ENCODE measurements around the gene SMIM5.
A peak's percentile ranks its signal among the peaks of the same experiment; 100 is the strongest.

The SMIM5 gene

GRCh38 chr17:75649687-75650086 lies 16.5 kb downstream of the SMIM5 start:
- no peak overlapping the region for H3K27ac ChIP-seq
- no peak for TF ChIP-seq Cebpa-rat (IDR thresholded peaks at IDR 0.05)
- H3K4me1 ChIP-seq, result peaks cover 20 to 54% (median 41%) of the 10 kb centered on the region in 10 experiments
- H3K4me3 ChIP-seq, result no peak overlapping the region
- no peaks in the 10 kb centered on the region for H3K27me3 ChIP-seq
- no peak overlapping the region for H3K4me2 ChIP-seq
- peak overlapping the region in 1 of 11 experiments; percentile 8; a peak in 2 of 22 replicates for H3K9ac ChIP-seq
- peaks cover 27 to 56% (median 45%) of the 10 kb centered on the region in 11 experiments for H3K36me3 ChIP-seq
- no peaks in the 10 kb centered on the region for H3K9me3 ChIP-seq (replicated peaks in 1 of 11)
- no peaks in the 10 kb centered on the region for H4K20me1 ChIP-seq

GRCh38 chr17:75650874-75651273 lies 17.6 kb downstream of the SMIM5 start:
- TF ChIP-seq Cebpa-rat (IDR thresholded peaks at IDR 0.05), result no peak
- H3K36me3 ChIP-seq, result peaks cover 32 to 65% (median 50%) of the 10 kb centered on the region in 11 experiments
- no peak overlapping the region for H3K4me3 ChIP-seq
- no peaks in the 10 kb centered on the region for H3K9me3 ChIP-seq (replicated peaks in 1 of 11)
- no peak overlapping the region for H3K4me2 ChIP-seq
- no peaks in the 10 kb centered on the region for H3K27me3 ChIP-seq
- H3K4me1 ChIP-seq, result peaks cover 12 to 46% (median 33%) of the 10 kb centered on the region in 10 experiments
- H3K9ac ChIP-seq, result no peak overlapping the region
- no peak overlapping the region for H3K27ac ChIP-seq
- H4K20me1 ChIP-seq, result no peaks in the 10 kb centered on the region

GRCh38 chr17:75652341-75652740 lies 19.1 kb downstream of the SMIM5 start:
- Histone ChIP-seq H3K27ac (peak overlapping the region in 8 of 11 experiments; percentile 1 to 70 (median 41); a peak in 11 of 22 replicates), H3K4me3 (no peak overlapping the region), H3K4me1 (peaks cover 4 to 31% (median 23%) of the 10 kb centered on the region in 10 experiments; a peak in 16 of 20 replicates), H3K27me3 (no peaks in the 10 kb centered on the region), H3K4me2 (peak overlapping the region in 6 of 11 experiments; percentile 0 to 58 (median 51); a peak in 10 of 22 replicates), H3K9ac (peak overlapping the region in 3 of 11 experiments; percentile 1 to 38 (median 25); a peak in 3 of 22 replicates), H4K20me1 (no peaks in the 10 kb centered on the region), H3K36me3 (peaks cover 38 to 80% (median 55%) of the 10 kb centered on the region in 11 experiments), H3K9me3 (replicated peaks in 1 of 11) (no peaks in the 10 kb centered on the region)
- no peak for TF ChIP-seq Cebpa-rat (IDR thresholded peaks at IDR 0.05)

GRCh38 chr17:75652934-75653549 lies 19.8 kb downstream of the SMIM5 start:
- H3K4me2 ChIP-seq, result peak overlapping the region in 8 of 11 experiments; percentile 0 to 58 (median 28); a peak in 11 of 22 replicates
- TF ChIP-seq Cebpa-rat (IDR thresholded peaks at IDR 0.05), result no peak
- peak overlapping the region in 8 of 11 experiments; percentile 4 to 70 (median 46); a peak in 13 of 22 replicates for H3K27ac ChIP-seq
- peaks cover 41 to 84% (median 60%) of the 10 kb centered on the region in 11 experiments for H3K36me3 ChIP-seq
- peak overlapping the region in 5 of 11 experiments; percentile 1 to 38 (median 18); a peak in 1 of 22 replicates for H3K9ac ChIP-seq
- H4K20me1 ChIP-seq, result no peaks in the 10 kb centered on the region
- H3K4me3 ChIP-seq, result no peak overlapping the region
- H3K27me3 ChIP-seq, result no peaks in the 10 kb centered on the region
- H3K4me1 ChIP-seq, result peaks cover 4 to 30% (median 23%) of the 10 kb centered on the region in 10 experiments; a peak in 16 of 20 replicates
- H3K9me3 ChIP-seq (replicated peaks in 1 of 11), result no peaks in the 10 kb centered on the region

GRCh38 chr17:75654176-75654575 lies 20.9 kb downstream of the SMIM5 start:
- Histone ChIP-seq H3K4me3 (no peak overlapping the region), H4K20me1 (no peaks in the 10 kb centered on the region), H3K36me3 (peaks cover 41 to 79% (median 58%) of the 10 kb centered on the region in 11 experiments), H3K27me3 (no peaks in the 10 kb centered on the region), H3K4me2 (peak overlapping the region in 7 of 11 experiments; percentile 0 to 60 (median 24); a peak in 10 of 22 replicates), H3K9ac (peak overlapping the region in 7 of 11 experiments; percentile 0 to 55 (median 27); a peak in 6 of 22 replicates), H3K27ac (peak overlapping the region in 8 of 11 experiments; percentile 10 to 70 (median 44); a peak in 15 of 22 replicates), H3K4me1 (peaks cover 4 to 30% (median 23%) of the 10 kb centered on the region in 10 experiments; a peak in 16 of 20 replicates), H3K9me3 (replicated peaks in 1 of 11) (no peaks in the 10 kb centered on the region)
- TF ChIP-seq Cebpa-rat (IDR thresholded peaks at IDR 0.05), result no peak

- Histone ChIP-seq H3K4me1 (peaks cover 0 to 19% (median 13%) of the 10 kb centered on the region in 10 experiments; a peak in 16 of 20 replicates), H3K9ac (no peak overlapping the region), H3K4me2 (no peak overlapping the region), H4K20me1 (no peaks in the 10 kb centered on the region), H3K36me3 (peaks cover 37 to 82% (median 58%) of the 10 kb centered on the region in 11 experiments), H3K27me3 (no peaks in the 10 kb centered on the region), H3K27ac (no peak overlapping the region), H3K4me3 (no peak overlapping the region), H3K9me3 (replicated peaks in 1 of 11) (no peaks in the 10 kb centered on the region)
- no peak for TF ChIP-seq Cebpa-rat (IDR thresholded peaks at IDR 0.05)
Measured at GRCh38 chr17:75658237-75658636, 25.0 kb downstream of the SMIM5 start.

GRCh38 chr17:75661531-75661930 lies 28.3 kb downstream of the SMIM5 start:
- H3K27me3 ChIP-seq, result no peaks in the 10 kb centered on the region
- no peak overlapping the region for H3K4me3 ChIP-seq
- no peaks in the 10 kb centered on the region for H3K9me3 ChIP-seq (replicated peaks in 1 of 11)
- H3K4me1 ChIP-seq, result peaks cover 12 to 26% (median 19%) of the 10 kb centered on the region in 10 experiments
- no peak overlapping the region for H3K4me2 ChIP-seq
- H3K27ac ChIP-seq, result no peak overlapping the region
- peaks cover 33 to 73% (median 54%) of the 10 kb centered on the region in 11 experiments for H3K36me3 ChIP-seq
- peak overlapping the region in 2 of 11 experiments; percentile 5 to 14; a peak in 1 of 22 replicates for H3K9ac ChIP-seq
- no peak for TF ChIP-seq Cebpa-rat (IDR thresholded peaks at IDR 0.05)
- H4K20me1 ChIP-seq, result no peaks in the 10 kb centered on the region

- Histone ChIP-seq H3K4me2 (no peak overlapping the region), H3K27ac (no peak overlapping the region), H3K36me3 (peaks cover 26 to 63% (median 47%) of the 10 kb centered on the region in 11 experiments), H3K9ac (no peak overlapping the region), H3K9me3 (replicated peaks in 1 of 11) (no peaks in the 10 kb centered on the region), H3K4me3 (no peak overlapping the region), H4K20me1 (peaks cover 0 to under 1% (median 0%) of the 10 kb centered on the region in 11 experiments; a peak in 1 of 22 replicates), H3K4me1 (peaks cover 12 to 27% (median 20%) of the 10 kb centered on the region in 10 experiments), H3K27me3 (no peaks in the 10 kb centered on the region)
- TF ChIP-seq Cebpa-rat (IDR thresholded peaks at IDR 0.05), result no peak
Measured at GRCh38 chr17:75662511-75662910, 29.3 kb downstream of the SMIM5 start.

- H3K9ac ChIP-seq, result no peak overlapping the region; a peak in 2 of 22 replicates
- H3K36me3 ChIP-seq, result peaks cover 35 to 60% (median 46%) of the 10 kb centered on the region in 11 experiments
Measured at GRCh38 chr17:75664099-75664549, 30.9 kb downstream of the SMIM5 start.

More at GRCh38 chr17:75664099-75664549, 30.9 kb downstream of the SMIM5 start:
- H3K27ac ChIP-seq, result no peak overlapping the region
- H3K4me2 ChIP-seq, result peak overlapping the region in 1 of 11 experiments; percentile 13; a peak in 1 of 22 replicates
- H4K20me1 ChIP-seq, result peaks cover 0 to 17% (median 0%) of the 10 kb centered on the region in 11 experiments; a peak in 4 of 22 replicates
- H3K9me3 ChIP-seq (replicated peaks in 1 of 11), result no peaks in the 10 kb centered on the region
- H3K4me3 ChIP-seq, result no peak overlapping the region
- no peak for TF ChIP-seq Cebpa-rat (IDR thresholded peaks at IDR 0.05)
- peaks cover 22 to 40% (median 33%) of the 10 kb centered on the region in 10 experiments for H3K4me1 ChIP-seq
- no peaks in the 10 kb centered on the region for H3K27me3 ChIP-seq

Measured in BLaER1 treated with 17β-estradiol and CSF1 and Interleukin-3, amounts not matched to agents 10 nM and 100 nM (cell line).